Measurements from ENCODE around the gene RALGPS1. TPM values are rescaled to one million over a fixed set of nuclear protein-coding genes. Genes with fewer than 3 reads are reported as not detected.

RALGPS1 gene
- total and polyA plus RNA-seq, 8 donors: 5.8 to 12.7 (median 9.3) TPM

- Histone ChIP-seq H3K27ac (no peak overlapping the region), H3K4me3 (no peak overlapping the region), H3K27me3 (no peaks in the 10 kb centered on the region), H3K36me3 (no peaks in the 10 kb centered on the region), H3K4me1 (no peaks in the 10 kb centered on the region), H3K9me3 (no peaks in the 10 kb centered on the region)
- ATAC-seq (no peak), DNase-seq (peak in 1 of 6 donors; percentile 36), FAIRE-seq (no peak)
- no peak for TF ChIP-seq CTCF (IDR thresholded peaks at IDR 0.05)
- 92 to 97% methylated on average over 11 of the region's 11 CpGs for WGBS, 2 donors
- intact Hi-C loops (cut with DNase I): no loop called here
Observed at GRCh38 chr9:127207734-127208410, 293.3 kb downstream of the RALGPS1 start.

GRCh38 chr9:127208416-127208815 lies 293.8 kb downstream of the RALGPS1 start:
- H3K27me3 ChIP-seq: no peaks in the 10 kb centered on the region
- no peak overlapping the region for H3K4me3 ChIP-seq
- intact Hi-C loops (cut with DNase I): no loop called here
- WGBS, 2 donors: 87 to 91% methylated on average over 8 of the region's 8 CpGs
- H3K4me1 ChIP-seq: no peaks in the 10 kb centered on the region
- ATAC-seq: no peak
- peak in 1 of 6 donors; percentile 14 for DNase-seq
- FAIRE-seq: no peak
- TF ChIP-seq CTCF (IDR thresholded peaks at IDR 0.05): no peak
- H3K36me3 ChIP-seq: no peaks in the 10 kb centered on the region
- H3K9me3 ChIP-seq: no peaks in the 10 kb centered on the region
- H3K27ac ChIP-seq: no peak overlapping the region

- peak in 1 of 6 donors; percentile 22 for DNase-seq
Observed at GRCh38 chr9:127209220-127209619, 294.6 kb downstream of the RALGPS1 start.

GRCh38 chr9:127209948-127210640 lies 295.5 kb downstream of the RALGPS1 start:
- WGBS, 2 donors: 79 to 80% methylated on average over 18 of the region's 18 CpGs
- no peaks in the 10 kb centered on the region for H3K9me3 ChIP-seq
- H3K27ac ChIP-seq: no peak overlapping the region
- H3K36me3 ChIP-seq: no peaks in the 10 kb centered on the region
- no peaks in the 10 kb centered on the region for H3K4me1 ChIP-seq
- FAIRE-seq (no peak), ATAC-seq (peak in 2 of 4 donors; percentile 10), DNase-seq (peak in 1 of 6 donors; percentile 41)
- no peak for TF ChIP-seq CTCF (IDR thresholded peaks at IDR 0.05)
- intact Hi-C loops (cut with DNase I): loop anchor here in 1 of 3 donors (10.0 kb wide), 1 partner anchor 135 kb away; no protein-coding TSS in a partner anchor
- no peak overlapping the region for H3K4me3 ChIP-seq
- H3K27me3 ChIP-seq: no peaks in the 10 kb centered on the region

More at GRCh38 chr9:127209220-127209619, 294.6 kb downstream of the RALGPS1 start:
- H3K36me3 ChIP-seq: no peaks in the 10 kb centered on the region
- H3K27me3 ChIP-seq: no peaks in the 10 kb centered on the region
- H3K9me3 ChIP-seq: no peaks in the 10 kb centered on the region
- 91 to 95% methylated on average over 7 of the region's 7 CpGs for WGBS, 2 donors
- ATAC-seq: peak in 1 of 4 donors; percentile 12
- no peak overlapping the region for H3K4me3 ChIP-seq
- no peaks in the 10 kb centered on the region for H3K4me1 ChIP-seq
- intact Hi-C loops (cut with DNase I): no loop called here
- no peak for TF ChIP-seq CTCF (IDR thresholded peaks at IDR 0.05)
- FAIRE-seq: no peak
- H3K27ac ChIP-seq: no peak overlapping the region
